OCI-LY7 (cell line): ENCODE data around the gene SND1.

ENCODE experiments used
- CTCF ChIP-seq: fragments of 200-600 bp; sonication (generic); conservative IDR thresholded peaks from 2 replicates; pipeline ENCODE4 v1.5.1; 2014; ENCODE audit warnings: mild to moderate bottlenecking, antibody characterized with exemption, low read length, moderate library complexity, mixed read lengths
- EZH2phosphoT487 ChIP-seq: fragments of 200-600 bp; sonication (generic); IDR thresholded peaks from 2 replicates; pipeline ENCODE4 v1.6.1; 2018; ENCODE audit warnings: low read depth, borderline replicate concordance, mild to moderate bottlenecking, mixed run types, antibody characterized with exemption, low read length, moderate library complexity, mixed read lengths

DNA sequence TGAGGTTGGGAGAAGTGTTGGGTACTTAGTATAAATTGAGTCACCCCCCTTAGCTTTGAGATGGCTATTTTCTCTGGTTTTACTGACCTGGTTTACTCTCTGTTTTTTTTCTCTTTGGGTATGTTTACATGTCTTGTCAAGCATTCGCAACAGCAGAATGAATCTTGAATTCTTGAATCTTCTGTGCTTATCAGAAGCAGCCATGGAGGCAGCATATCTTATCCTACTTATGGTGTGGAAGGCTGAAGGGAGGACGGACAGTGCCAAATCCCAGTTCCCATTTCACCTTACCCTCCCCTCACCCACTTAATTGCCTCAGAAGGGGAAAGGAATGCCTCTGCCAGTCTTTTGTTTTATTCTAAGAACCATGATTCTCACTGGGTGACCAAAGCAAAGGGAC is 3.7 kb downstream of the SND1 start:
- no peak for TF ChIP-seq CTCF
- no peak for TF ChIP-seq EZH2phosphoT487
